ENCODE measurements around the gene SASH1.

The SASH1 gene

GRCh38 chr6:148494226-148494625 lies 151.6 kb downstream of the SASH1 start:
- Mint-ChIP-seq H3K27ac (no peak overlapping the region), H3K4me3 (no peak overlapping the region), H3K9me3 (no peaks in the 10 kb centered on the region), H3K36me3 (peaks cover 0 to 2% of the 10 kb centered on the region in 2 donors), H3K4me1 (no peaks in the 10 kb centered on the region), H3K27me3 (peaks cover 12 to 16% of the 10 kb centered on the region in 2 donors)
- DNase-seq, result no peak
- no peak for ATAC-seq (replicated peaks)

- Mint-ChIP-seq H3K4me3 (no peak overlapping the region), H3K9me3 (no peaks in the 10 kb centered on the region), H3K36me3 (peaks cover 0 to 2% of the 10 kb centered on the region in 2 donors), H3K27me3 (peaks cover 13 to 17% of the 10 kb centered on the region in 2 donors), H3K4me1 (no peaks in the 10 kb centered on the region), H3K27ac (no peak overlapping the region)
- DNase-seq (no peak), ATAC-seq (replicated peaks) (peak; percentile 73 to 74)
Measured at GRCh38 chr6:148495029-148495428, 152.4 kb downstream of the SASH1 start.

- Mint-ChIP-seq H3K4me1 (peaks cover under 1 to 2% of the 10 kb centered on the region in 2 donors), H3K9me3 (no peaks in the 10 kb centered on the region), H3K4me3 (no peak overlapping the region), H3K36me3 (peaks cover 0 to 2% of the 10 kb centered on the region in 2 donors), H3K27me3 (peaks cover 14% of the 10 kb centered on the region in 2 donors), H3K27ac (no peak overlapping the region)
- ATAC-seq (replicated peaks) (no peak), DNase-seq (no peak)
Measured at GRCh38 chr6:148497257-148497656, 154.6 kb downstream of the SASH1 start.

GRCh38 chr6:148497717-148498116 lies 155.1 kb downstream of the SASH1 start:
- no peak for ATAC-seq (replicated peaks)
- Mint-ChIP-seq H3K36me3 (peaks cover 0 to 2% of the 10 kb centered on the region in 2 donors), H3K4me1 (peaks cover 2 to 5% of the 10 kb centered on the region in 2 donors), H3K27ac (no peak overlapping the region), H3K27me3 (peaks cover 14 to 17% of the 10 kb centered on the region in 2 donors), H3K9me3 (no peaks in the 10 kb centered on the region), H3K4me3 (no peak overlapping the region)
- no peak for DNase-seq

GRCh38 chr6:148500402-148500801 lies 157.8 kb downstream of the SASH1 start:
- no peaks in the 10 kb centered on the region for H3K36me3 Mint-ChIP-seq
- peaks cover 2 to 5% of the 10 kb centered on the region in 2 donors for H3K4me1 Mint-ChIP-seq
- H3K4me3 Mint-ChIP-seq, result no peak overlapping the region
- DNase-seq, result no peak
- ATAC-seq (replicated peaks), result no peak
- H3K27me3 Mint-ChIP-seq, result peaks cover 17 to 20% of the 10 kb centered on the region in 2 donors
- H3K27ac Mint-ChIP-seq, result no peak overlapping the region
- no peaks in the 10 kb centered on the region for H3K9me3 Mint-ChIP-seq

GRCh38 chr6:148501178-148501590 lies 158.5 kb downstream of the SASH1 start:
- no peak overlapping the region for H3K27ac Mint-ChIP-seq
- H3K27me3 Mint-ChIP-seq, result peaks cover 17 to 20% of the 10 kb centered on the region in 2 donors
- no peaks in the 10 kb centered on the region for H3K36me3 Mint-ChIP-seq
- no peaks in the 10 kb centered on the region for H3K9me3 Mint-ChIP-seq
- H3K4me3 Mint-ChIP-seq, result no peak overlapping the region
- no peak for ATAC-seq (replicated peaks)
- DNase-seq, result no peak
- peaks cover 2 to 5% of the 10 kb centered on the region in 2 donors for H3K4me1 Mint-ChIP-seq

- peaks cover 2 to 5% of the 10 kb centered on the region in 2 donors for H3K4me1 Mint-ChIP-seq
- no peak overlapping the region for H3K4me3 Mint-ChIP-seq
- H3K9me3 Mint-ChIP-seq, result no peaks in the 10 kb centered on the region
- no peak for ATAC-seq (replicated peaks)
- DNase-seq, result no peak
- no peak overlapping the region for H3K27ac Mint-ChIP-seq
- H3K27me3 Mint-ChIP-seq, result peaks cover 25 to 27% of the 10 kb centered on the region in 2 donors
- no peaks in the 10 kb centered on the region for H3K36me3 Mint-ChIP-seq
Measured at GRCh38 chr6:148502083-148502772, 159.6 kb downstream of the SASH1 start.

GRCh38 chr6:148502773-148503135 lies 160.1 kb downstream of the SASH1 start:
- H3K27me3 Mint-ChIP-seq, result peaks cover 30 to 31% of the 10 kb centered on the region in 2 donors
- no peaks in the 10 kb centered on the region for H3K9me3 Mint-ChIP-seq

GRCh38 chr6:148503703-148504102 lies 161.1 kb downstream of the SASH1 start:
- ATAC-seq (replicated peaks), result no peak
- H3K27ac Mint-ChIP-seq, result no peak overlapping the region
- no peak for DNase-seq
- H3K36me3 Mint-ChIP-seq, result no peaks in the 10 kb centered on the region
- H3K9me3 Mint-ChIP-seq, result no peaks in the 10 kb centered on the region
- H3K4me3 Mint-ChIP-seq, result no peak overlapping the region
- H3K4me1 Mint-ChIP-seq, result peaks cover 2 to 5% of the 10 kb centered on the region in 2 donors
- H3K27me3 Mint-ChIP-seq, result peaks cover 36 to 39% of the 10 kb centered on the region in 2 donors

More at GRCh38 chr6:148502773-148503135, 160.1 kb downstream of the SASH1 start:
- peaks cover 2 to 5% of the 10 kb centered on the region in 2 donors for H3K4me1 Mint-ChIP-seq
- no peak overlapping the region for H3K27ac Mint-ChIP-seq
- DNase-seq (no peak), ATAC-seq (replicated peaks) (no peak)
- no peak overlapping the region for H3K4me3 Mint-ChIP-seq
- H3K36me3 Mint-ChIP-seq, result no peaks in the 10 kb centered on the region

- Mint-ChIP-seq H3K4me3 (no peak overlapping the region), H3K4me1 (peaks cover 5 to 6% of the 10 kb centered on the region in 2 donors), H3K27me3 (peaks cover 30 to 33% of the 10 kb centered on the region in 2 donors), H3K36me3 (no peaks in the 10 kb centered on the region), H3K9me3 (no peaks in the 10 kb centered on the region), H3K27ac (no peak overlapping the region)
- ATAC-seq (replicated peaks), result no peak
- DNase-seq, result no peak
Measured at GRCh38 chr6:148507774-148508173, 165.1 kb downstream of the SASH1 start.

- H3K36me3 Mint-ChIP-seq, result no peaks in the 10 kb centered on the region
- DNase-seq, result no peak
- no peak overlapping the region for H3K27ac Mint-ChIP-seq
- no peaks in the 10 kb centered on the region for H3K9me3 Mint-ChIP-seq
- H3K27me3 Mint-ChIP-seq, result peaks cover 30 to 40% of the 10 kb centered on the region in 2 donors
- H3K4me3 Mint-ChIP-seq, result no peak overlapping the region
- ATAC-seq (replicated peaks), result no peak
- H3K4me1 Mint-ChIP-seq, result peaks cover 5 to 10% of the 10 kb centered on the region in 2 donors
Measured at GRCh38 chr6:148508401-148509041, 165.9 kb downstream of the SASH1 start.

GRCh38 chr6:148509119-148509799 lies 166.6 kb downstream of the SASH1 start:
- ATAC-seq (replicated peaks) (no peak), DNase-seq (no peak)
- H3K27me3 Mint-ChIP-seq, result peaks cover 35 to 38% of the 10 kb centered on the region in 2 donors
- no peaks in the 10 kb centered on the region for H3K36me3 Mint-ChIP-seq
- peaks cover 5 to 12% of the 10 kb centered on the region in 2 donors for H3K4me1 Mint-ChIP-seq
- no peaks in the 10 kb centered on the region for H3K9me3 Mint-ChIP-seq
- H3K27ac Mint-ChIP-seq, result no peak overlapping the region
- no peak overlapping the region for H3K4me3 Mint-ChIP-seq

GRCh38 chr6:148509800-148510581 lies 167.4 kb downstream of the SASH1 start:
- peak; percentile 63 to 78 for ATAC-seq (replicated peaks)
- no peaks in the 10 kb centered on the region for H3K36me3 Mint-ChIP-seq

More at GRCh38 chr6:148509800-148510581, 167.4 kb downstream of the SASH1 start:
- Mint-ChIP-seq H3K27me3 (peaks cover 33 to 35% of the 10 kb centered on the region in 2 donors), H3K9me3 (no peaks in the 10 kb centered on the region), H3K27ac (no peak overlapping the region), H3K4me3 (no peak overlapping the region), H3K4me1 (peaks cover 5 to 14% of the 10 kb centered on the region in 2 donors)
- no peak for DNase-seq
